ENCODE data around the gene WAPL. TPM values are rescaled to one million over a fixed set of nuclear protein-coding genes. Genes with fewer than 3 reads are reported as not detected.

The WAPL gene
- total RNA-seq, 3 donors from 2014 or later = 39.8 to 65.0 (median 49.5) TPM

- H3K27ac ChIP-seq = no peak overlapping the region
- no peaks in the 10 kb centered on the region for H3K27me3 ChIP-seq
- no peak for TF ChIP-seq CTCF (IDR thresholded peaks at IDR 0.05)
- no peak for TF ChIP-seq POLR2A (IDR thresholded peaks at IDR 0.05)
- TF ChIP-seq POLR2AphosphoS5 (IDR thresholded peaks at IDR 0.05) = no peak
- intact Hi-C loops (cut with DNase I; ENCODE audit: low total_unique reads) = loop anchor here (10.0 kb wide), 1 partner anchor 1207 kb away; no protein-coding TSS in a partner anchor
- DNase-seq (ENCODE audit: low spot score in 2 of 2) = no peak
- no peaks in the 10 kb centered on the region for H3K4me1 ChIP-seq
- peaks cover 4% of the 10 kb centered on the region for H3K36me3 ChIP-seq
- H3K9me3 ChIP-seq = no peaks in the 10 kb centered on the region
- no peak overlapping the region for H3K4me3 ChIP-seq
Observed at GRCh38 chr10:86472061-86472460, 49.5 kb downstream of the WAPL start.

GRCh38 chr10:86461963-86462804 lies 59.4 kb downstream of the WAPL start:
- H3K27me3 ChIP-seq = no peaks in the 10 kb centered on the region
- no peak overlapping the region for H3K27ac ChIP-seq
- no peak for DNase-seq (ENCODE audit: low spot score in 2 of 2)
- H3K4me1 ChIP-seq = no peaks in the 10 kb centered on the region
- intact Hi-C loops (cut with DNase I; ENCODE audit: low total_unique reads) = no loop called here
- H3K4me3 ChIP-seq = no peak overlapping the region
- H3K9me3 ChIP-seq = no peaks in the 10 kb centered on the region
- H3K36me3 ChIP-seq = peaks cover 14% of the 10 kb centered on the region
- no peak for TF ChIP-seq POLR2AphosphoS5 (IDR thresholded peaks at IDR 0.05)
- TF ChIP-seq CTCF (IDR thresholded peaks at IDR 0.05) = no peak
- no peak for TF ChIP-seq POLR2A (IDR thresholded peaks at IDR 0.05)

- TF ChIP-seq POLR2AphosphoS5 (IDR thresholded peaks at IDR 0.05) (no peak), POLR2A (IDR thresholded peaks at IDR 0.05) (no peak), CTCF (IDR thresholded peaks at IDR 0.05) (no peak)
- Histone ChIP-seq H3K27ac (no peak overlapping the region), H3K4me3 (no peak overlapping the region), H3K36me3 (no peaks in the 10 kb centered on the region), H3K27me3 (no peaks in the 10 kb centered on the region), H3K9me3 (no peaks in the 10 kb centered on the region), H3K4me1 (no peaks in the 10 kb centered on the region)
- DNase-seq (ENCODE audit: low spot score in 2 of 2) = no peak
- intact Hi-C loops (cut with DNase I; ENCODE audit: low total_unique reads) = no loop called here
Observed at GRCh38 chr10:86451604-86451960, 70.0 kb downstream of the WAPL start.

GRCh38 chr10:86450806-86451603 lies 70.6 kb downstream of the WAPL start:
- no peak overlapping the region for H3K4me3 ChIP-seq
- no peak overlapping the region for H3K27ac ChIP-seq
- no peaks in the 10 kb centered on the region for H3K36me3 ChIP-seq
- H3K4me1 ChIP-seq = no peaks in the 10 kb centered on the region
- H3K27me3 ChIP-seq = no peaks in the 10 kb centered on the region
- no peaks in the 10 kb centered on the region for H3K9me3 ChIP-seq
- TF ChIP-seq CTCF (IDR thresholded peaks at IDR 0.05) (no peak), POLR2A (IDR thresholded peaks at IDR 0.05) (no peak), POLR2AphosphoS5 (IDR thresholded peaks at IDR 0.05) (no peak)
- no peak for DNase-seq (ENCODE audit: low spot score in 2 of 2)
- intact Hi-C loops (cut with DNase I; ENCODE audit: low total_unique reads) = no loop called here

Data from breast epithelium (tissue), 4 donors.